ENCODE results near the gene CA7. TPM values are rescaled to one million over a fixed set of nuclear protein-coding genes. Genes with fewer than 3 reads are reported as not detected.
A peak's percentile ranks its signal among the peaks of the same experiment; 100 is the strongest.

Gene CA7
- total and polyA plus RNA-seq, 4 donors: 0.30 to 0.86 (median 0.49) TPM

DNA sequence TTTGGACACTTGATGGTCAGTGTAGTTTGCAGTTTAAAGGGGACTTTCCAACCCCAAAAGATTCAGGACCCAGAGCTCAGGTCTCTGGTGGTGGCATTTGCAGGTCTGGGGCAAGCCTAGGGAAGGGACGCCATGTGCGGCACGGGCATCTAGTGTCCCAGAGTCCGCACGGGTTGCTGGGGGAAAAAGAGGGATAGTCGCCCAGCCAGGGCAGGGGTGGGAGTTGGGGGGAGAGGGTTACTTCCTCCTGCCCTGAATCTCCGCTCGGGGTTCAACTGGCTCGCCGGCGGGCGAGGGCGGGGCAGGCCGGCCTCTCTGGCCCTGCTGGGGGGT lies 239 bp upstream of the CA7 start:
- WGBS (ENCODE audit: insufficient coverage): 15% methylated on average over 5 of the region's 14 CpGs
- H3K4me3 ChIP-seq (ENCODE audit: low read depth, low read length): no peak overlapping the region
- peaks cover 40% of the 10 kb centered on the region for H3K27me3 ChIP-seq (ENCODE audit: control insufficient read depth, insufficient read depth, low read length)
- no peak for DNase-seq (ENCODE audit: low read depth in 4 of 6, low spot score in 6 of 6)
- no peaks in the 10 kb centered on the region for H3K9me3 ChIP-seq (ENCODE audit: control insufficient read depth, insufficient read depth, low read length)
- H3K4me1 ChIP-seq (ENCODE audit: control insufficient read depth, insufficient read depth, low read length): peaks cover 16% of the 10 kb centered on the region
- no peaks in the 10 kb centered on the region for H3K36me3 ChIP-seq (ENCODE audit: control insufficient read depth, insufficient read depth, low read length)
- no peak overlapping the region for H3K27ac ChIP-seq (ENCODE audit: low read depth, low read length)

DNA sequence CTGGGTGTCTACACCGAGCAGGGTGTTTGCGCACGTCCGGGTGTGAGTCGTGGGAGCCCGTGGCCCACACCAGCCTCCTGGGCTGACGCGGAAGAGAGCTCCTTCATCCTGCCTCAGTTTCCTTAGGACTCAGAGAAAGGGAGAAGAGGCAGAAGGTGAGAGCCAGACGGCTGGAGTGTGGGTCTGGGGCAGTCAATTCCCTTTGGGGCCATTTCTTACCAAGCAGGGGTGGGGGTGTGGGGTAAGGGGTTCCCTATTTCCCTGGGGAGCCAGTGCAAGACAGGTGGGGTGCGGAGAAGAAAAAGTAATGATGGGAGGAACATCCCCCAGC lies 831 bp downstream of the CA7 start:
- no peak for DNase-seq (ENCODE audit: low read depth in 4 of 6, low spot score in 6 of 6)
- H3K27ac ChIP-seq (ENCODE audit: low read depth, low read length): no peak overlapping the region

GRCh38 chr16:66845791-66846221 lies 1.6 kb downstream of the CA7 start:
- no peak overlapping the region for H3K27ac ChIP-seq (ENCODE audit: low read depth, low read length)
- peaks cover 40% of the 10 kb centered on the region for H3K27me3 ChIP-seq (ENCODE audit: control insufficient read depth, insufficient read depth, low read length)
- H3K4me1 ChIP-seq (ENCODE audit: control insufficient read depth, insufficient read depth, low read length): peaks cover 16% of the 10 kb centered on the region
- 48% methylated on average over 9 of the region's 9 CpGs for WGBS (ENCODE audit: insufficient coverage)
- H3K4me3 ChIP-seq (ENCODE audit: low read depth, low read length): no peak overlapping the region
- H3K36me3 ChIP-seq (ENCODE audit: control insufficient read depth, insufficient read depth, low read length): no peaks in the 10 kb centered on the region
- H3K9me3 ChIP-seq (ENCODE audit: control insufficient read depth, insufficient read depth, low read length): no peaks in the 10 kb centered on the region
- peak in 2 of 6 donors; percentile 33 to 55 for DNase-seq (ENCODE audit: low read depth in 4 of 6, low spot score in 6 of 6)

More for the DNA sequence above, 831 bp downstream of the CA7 start:
- peaks cover 40% of the 10 kb centered on the region for H3K27me3 ChIP-seq (ENCODE audit: control insufficient read depth, insufficient read depth, low read length)
- 4% methylated on average over 8 of the region's 10 CpGs for WGBS (ENCODE audit: insufficient coverage)
- no peak overlapping the region for H3K4me3 ChIP-seq (ENCODE audit: low read depth, low read length)
- H3K4me1 ChIP-seq (ENCODE audit: control insufficient read depth, insufficient read depth, low read length): peaks cover 16% of the 10 kb centered on the region
- no peaks in the 10 kb centered on the region for H3K36me3 ChIP-seq (ENCODE audit: control insufficient read depth, insufficient read depth, low read length)
- H3K9me3 ChIP-seq (ENCODE audit: control insufficient read depth, insufficient read depth, low read length): no peaks in the 10 kb centered on the region

DNA sequence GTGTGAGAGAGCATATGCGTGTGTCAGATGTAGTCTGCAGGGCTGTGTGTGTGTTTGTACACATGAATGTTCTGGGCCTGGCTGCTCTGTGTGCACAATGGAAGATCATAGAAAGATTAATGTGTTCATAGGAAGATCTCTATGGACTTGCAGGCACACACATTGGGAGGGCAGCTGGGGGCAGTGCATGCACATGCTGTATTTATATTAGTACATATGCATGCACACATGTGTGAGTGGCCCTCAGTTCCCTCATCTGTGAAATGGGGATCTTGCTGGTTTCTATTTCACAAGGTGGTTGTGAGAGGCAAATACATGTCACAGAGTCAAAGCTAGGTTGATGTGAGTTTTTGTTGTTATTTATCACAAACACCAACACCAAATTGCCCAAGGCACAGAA lies 2.1 kb downstream of the CA7 start:
- Histone ChIP-seq H3K9me3 (ENCODE audit: control insufficient read depth, insufficient read depth, low read length) (no peaks in the 10 kb centered on the region), H3K4me3 (ENCODE audit: low read depth, low read length) (no peak overlapping the region), H3K4me1 (ENCODE audit: control insufficient read depth, insufficient read depth, low read length) (peaks cover 16% of the 10 kb centered on the region), H3K36me3 (ENCODE audit: control insufficient read depth, insufficient read depth, low read length) (no peaks in the 10 kb centered on the region), H3K27ac (ENCODE audit: low read depth, low read length) (no peak overlapping the region), H3K27me3 (ENCODE audit: control insufficient read depth, insufficient read depth, low read length) (peaks cover 40% of the 10 kb centered on the region)
- 80% methylated on average over 1 of the region's 1 CpG for WGBS (ENCODE audit: insufficient coverage)
- DNase-seq (ENCODE audit: low read depth in 4 of 6, low spot score in 6 of 6): no peak

DNA sequence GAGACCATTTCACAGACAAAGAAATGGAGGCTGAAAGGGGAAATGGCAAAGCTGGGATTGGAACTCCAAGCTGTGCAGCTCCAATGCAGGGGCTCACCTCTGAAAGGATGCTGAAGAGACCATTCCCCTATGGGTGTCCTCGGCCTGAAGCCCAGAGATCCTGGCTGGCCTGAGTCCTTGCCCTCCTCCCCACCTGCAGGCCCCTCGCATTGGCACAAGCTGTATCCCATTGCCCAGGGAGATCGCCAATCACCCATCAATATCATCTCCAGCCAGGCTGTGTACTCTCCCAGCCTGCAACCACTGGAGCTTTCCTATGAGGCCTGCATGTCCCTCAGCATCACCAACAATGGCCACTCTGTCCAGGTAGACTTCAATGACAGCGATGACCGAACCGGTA lies 2.6 kb downstream of the CA7 start:
- Histone ChIP-seq H3K4me3 (ENCODE audit: low read depth, low read length) (no peak overlapping the region), H3K27ac (ENCODE audit: low read depth, low read length) (no peak overlapping the region), H3K27me3 (ENCODE audit: control insufficient read depth, insufficient read depth, low read length) (peaks cover 40% of the 10 kb centered on the region)

GRCh38 chr16:66847533-66848067 lies 3.4 kb downstream of the CA7 start:
- H3K27ac ChIP-seq (ENCODE audit: low read depth, low read length): no peak overlapping the region
- no peak for DNase-seq (ENCODE audit: low read depth in 4 of 6, low spot score in 6 of 6)
- no CpG with 5 or more reads among the region's 6 CpGs for WGBS (ENCODE audit: insufficient coverage)
- H3K36me3 ChIP-seq (ENCODE audit: control insufficient read depth, insufficient read depth, low read length): no peaks in the 10 kb centered on the region
- peaks cover 16% of the 10 kb centered on the region for H3K4me1 ChIP-seq (ENCODE audit: control insufficient read depth, insufficient read depth, low read length)
- no peak overlapping the region for H3K4me3 ChIP-seq (ENCODE audit: low read depth, low read length)
- no peaks in the 10 kb centered on the region for H3K9me3 ChIP-seq (ENCODE audit: control insufficient read depth, insufficient read depth, low read length)
- H3K27me3 ChIP-seq (ENCODE audit: control insufficient read depth, insufficient read depth, low read length): peaks cover 37% of the 10 kb centered on the region

More for the DNA sequence above, 2.6 kb downstream of the CA7 start:
- Histone ChIP-seq H3K9me3 (ENCODE audit: control insufficient read depth, insufficient read depth, low read length) (no peaks in the 10 kb centered on the region), H3K36me3 (ENCODE audit: control insufficient read depth, insufficient read depth, low read length) (no peaks in the 10 kb centered on the region), H3K4me1 (ENCODE audit: control insufficient read depth, insufficient read depth, low read length) (peaks cover 16% of the 10 kb centered on the region)
- no peak for DNase-seq (ENCODE audit: low read depth in 4 of 6, low spot score in 6 of 6)
- WGBS (ENCODE audit: insufficient coverage): 85% methylated on average over 6 of the region's 6 CpGs

- WGBS (ENCODE audit: insufficient coverage): 88% methylated on average over 1 of the region's 2 CpGs
- H3K27ac ChIP-seq (ENCODE audit: low read depth, low read length): no peak overlapping the region
- no peaks in the 10 kb centered on the region for H3K36me3 ChIP-seq (ENCODE audit: control insufficient read depth, insufficient read depth, low read length)
- H3K4me1 ChIP-seq (ENCODE audit: control insufficient read depth, insufficient read depth, low read length): peaks cover 16% of the 10 kb centered on the region
- no peak overlapping the region for H3K4me3 ChIP-seq (ENCODE audit: low read depth, low read length)
- no peak for DNase-seq (ENCODE audit: low read depth in 4 of 6, low spot score in 6 of 6)
- peaks cover 32% of the 10 kb centered on the region for H3K27me3 ChIP-seq (ENCODE audit: control insufficient read depth, insufficient read depth, low read length)
- H3K9me3 ChIP-seq (ENCODE audit: control insufficient read depth, insufficient read depth, low read length): no peaks in the 10 kb centered on the region
Observed at GRCh38 chr16:66848172-66848571, 4.0 kb downstream of the CA7 start.

GRCh38 chr16:66849021-66849420 lies 4.8 kb downstream of the CA7 start:
- no peak for DNase-seq (ENCODE audit: low read depth in 4 of 6, low spot score in 6 of 6)
- Histone ChIP-seq H3K27ac (ENCODE audit: low read depth, low read length) (no peak overlapping the region), H3K9me3 (ENCODE audit: control insufficient read depth, insufficient read depth, low read length) (no peaks in the 10 kb centered on the region), H3K4me1 (ENCODE audit: control insufficient read depth, insufficient read depth, low read length) (peaks cover 13% of the 10 kb centered on the region), H3K27me3 (ENCODE audit: control insufficient read depth, insufficient read depth, low read length) (peaks cover 26% of the 10 kb centered on the region), H3K4me3 (ENCODE audit: low read depth, low read length) (no peak overlapping the region), H3K36me3 (ENCODE audit: control insufficient read depth, insufficient read depth, low read length) (no peaks in the 10 kb centered on the region)
- 88% methylated on average over 2 of the region's 2 CpGs for WGBS (ENCODE audit: insufficient coverage)

DNA sequence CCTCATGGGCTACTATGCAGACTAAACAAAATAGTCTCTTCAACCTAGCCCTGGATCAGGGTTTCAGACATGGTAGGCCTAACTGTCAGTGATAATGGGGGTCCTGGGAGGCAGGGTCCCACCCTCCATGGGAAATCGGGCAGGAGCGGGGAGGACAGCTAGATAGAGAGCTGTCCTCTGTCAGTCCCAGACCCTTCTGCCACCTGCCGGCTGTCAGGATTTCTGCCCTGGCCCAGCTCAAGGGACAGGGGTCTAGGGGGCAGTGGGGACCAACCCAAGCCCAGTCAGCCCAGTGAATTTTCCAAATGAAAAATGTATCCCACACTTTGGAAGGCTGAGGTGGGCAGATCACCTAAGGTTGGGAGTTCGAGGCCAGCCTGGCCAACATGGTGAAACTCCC lies 5.3 kb downstream of the CA7 start:
- no peaks in the 10 kb centered on the region for H3K36me3 ChIP-seq (ENCODE audit: control insufficient read depth, insufficient read depth, low read length)
- DNase-seq (ENCODE audit: low read depth in 4 of 6, low spot score in 6 of 6): no peak
- 78% methylated on average over 3 of the region's 4 CpGs for WGBS (ENCODE audit: insufficient coverage)
- no peaks in the 10 kb centered on the region for H3K9me3 ChIP-seq (ENCODE audit: control insufficient read depth, insufficient read depth, low read length)
- H3K27me3 ChIP-seq (ENCODE audit: control insufficient read depth, insufficient read depth, low read length): peaks cover 22% of the 10 kb centered on the region
- H3K4me1 ChIP-seq (ENCODE audit: control insufficient read depth, insufficient read depth, low read length): peaks cover 8% of the 10 kb centered on the region
- no peak overlapping the region for H3K4me3 ChIP-seq (ENCODE audit: low read depth, low read length)
- no peak overlapping the region for H3K27ac ChIP-seq (ENCODE audit: low read depth, low read length)

- WGBS (ENCODE audit: insufficient coverage): 89% methylated on average over 6 of the region's 14 CpGs
- H3K4me1 ChIP-seq (ENCODE audit: control insufficient read depth, insufficient read depth, low read length): peaks cover 1% of the 10 kb centered on the region
- DNase-seq (ENCODE audit: low read depth in 4 of 6, low spot score in 6 of 6): no peak
Observed at GRCh38 chr16:66850115-66850815, 6.1 kb downstream of the CA7 start.

More at GRCh38 chr16:66850115-66850815, 6.1 kb downstream of the CA7 start:
- H3K27me3 ChIP-seq (ENCODE audit: control insufficient read depth, insufficient read depth, low read length): peaks cover 15% of the 10 kb centered on the region
- no peaks in the 10 kb centered on the region for H3K9me3 ChIP-seq (ENCODE audit: control insufficient read depth, insufficient read depth, low read length)
- H3K36me3 ChIP-seq (ENCODE audit: control insufficient read depth, insufficient read depth, low read length): no peaks in the 10 kb centered on the region
- no peak overlapping the region for H3K27ac ChIP-seq (ENCODE audit: low read depth, low read length)
- no peak overlapping the region for H3K4me3 ChIP-seq (ENCODE audit: low read depth, low read length)

Data from spinal cord (tissue), 10 donors.